Measurements from ENCODE around the gene DEPDC1.

- TF ChIP-seq POLR2AphosphoS5 (IDR thresholded peaks at IDR 0.05; ENCODE audit: low read depth, low read length), result no peak
- TF ChIP-seq POLR2A (IDR thresholded peaks at IDR 0.05; ENCODE audit: borderline replicate concordance, extremely low read depth, insufficient read depth, insufficient read length), result no peak
- TF ChIP-seq FOSL1 (IDR thresholded peaks at IDR 0.05; ENCODE audit: low read depth), result no peak
- TF ChIP-seq, protein P1, sequence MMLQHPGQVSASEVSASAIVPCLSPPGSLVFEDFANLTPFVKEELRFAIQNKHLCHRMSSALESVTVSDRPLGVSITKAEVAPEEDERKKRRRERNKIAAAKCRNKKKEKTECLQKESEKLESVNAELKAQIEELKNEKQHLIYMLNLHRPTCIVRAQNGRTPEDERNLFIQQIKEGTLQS (IDR thresholded peaks at IDR 0.05), result no peak
- no peak for TF ChIP-seq CTCF (IDR thresholded peaks at IDR 0.05 in 2 of 3, conservative IDR thresholded peaks at IDR 0.05 in 1 of 3; ENCODE audit: borderline replicate concordance in 1 of 3, insufficient read depth in 1 of 3, low read depth in 2 of 3, low read length in 2 of 3)
- TF ChIP-seq EZH2 (IDR thresholded peaks at IDR 0.05), result no peak
Observed at GRCh38 chr1:68497358-68497698, 446 bp upstream of the DEPDC1 start.

Measured in HCT116 (cell line).